HUES64 (cell line): ENCODE data around the gene RSU1. TPM values are rescaled to one million over a fixed set of nuclear protein-coding genes. Genes with fewer than 3 reads are reported as not detected.

Experiments
- H3K27ac ChIP-seq: 2 replicates; pipeline ENCODE4 v1.7.0; 2013; ENCODE audit warnings: low read depth, low read length, inconsistent platforms
- H3K27me3 ChIP-seq: 2 replicates; pipeline ENCODE4 v1.6.1; 2013; ENCODE audit warnings: mild to moderate bottlenecking, low read length; ENCODE audit not compliant: insufficient read depth
- H3K36me3 ChIP-seq: 2 replicates; pipeline ENCODE4 v1.6.1; 2013; ENCODE audit warnings: mild to moderate bottlenecking, low read length; ENCODE audit not compliant: insufficient read depth
- H3K4me1 ChIP-seq: 2 replicates; pipeline ENCODE4 v1.6.1; 2013; ENCODE audit warnings: mild to moderate bottlenecking, low read length, moderate library complexity; ENCODE audit not compliant: insufficient read depth
- H3K4me3 ChIP-seq: 2 replicates; pipeline ENCODE4 v1.5.1; 2013; ENCODE audit warnings: mild to moderate bottlenecking, low read length, moderate library complexity
- H3K9ac ChIP-seq: 2 replicates; pipeline ENCODE4 v1.6.1; 2013; ENCODE audit warnings: mild to moderate bottlenecking, low read depth, low read length
- H3K9me3 ChIP-seq: 2 replicates; pipeline ENCODE4 v1.6.1; 2013; ENCODE audit warnings: low read depth, low read length; ENCODE audit not compliant: insufficient read depth
- WGBS: fragments of 150-250, 120-280 bp; methylation state at CpG from one replicate; pipeline ENCODE4 v1.1.7; 2013; ENCODE audit warnings: missing lambda C conversion rate; 5-methylcytosine and 5-hydroxymethylcytosine counted together
- polyA plus RNA-seq, 2 experiments: library from polyadenylated mRNA; stranded (reverse); fragments of 50-300 nt; gene quantifications; one replicate each; pipeline ENCODE4 v1.2.3, GENCODE V29; 2013

Gene RSU1
- polyA plus RNA-seq (2013, experiment 1 of 2), result 56.6 TPM
- 61.6 TPM for polyA plus RNA-seq (2013, experiment 2 of 2)

DNA sequence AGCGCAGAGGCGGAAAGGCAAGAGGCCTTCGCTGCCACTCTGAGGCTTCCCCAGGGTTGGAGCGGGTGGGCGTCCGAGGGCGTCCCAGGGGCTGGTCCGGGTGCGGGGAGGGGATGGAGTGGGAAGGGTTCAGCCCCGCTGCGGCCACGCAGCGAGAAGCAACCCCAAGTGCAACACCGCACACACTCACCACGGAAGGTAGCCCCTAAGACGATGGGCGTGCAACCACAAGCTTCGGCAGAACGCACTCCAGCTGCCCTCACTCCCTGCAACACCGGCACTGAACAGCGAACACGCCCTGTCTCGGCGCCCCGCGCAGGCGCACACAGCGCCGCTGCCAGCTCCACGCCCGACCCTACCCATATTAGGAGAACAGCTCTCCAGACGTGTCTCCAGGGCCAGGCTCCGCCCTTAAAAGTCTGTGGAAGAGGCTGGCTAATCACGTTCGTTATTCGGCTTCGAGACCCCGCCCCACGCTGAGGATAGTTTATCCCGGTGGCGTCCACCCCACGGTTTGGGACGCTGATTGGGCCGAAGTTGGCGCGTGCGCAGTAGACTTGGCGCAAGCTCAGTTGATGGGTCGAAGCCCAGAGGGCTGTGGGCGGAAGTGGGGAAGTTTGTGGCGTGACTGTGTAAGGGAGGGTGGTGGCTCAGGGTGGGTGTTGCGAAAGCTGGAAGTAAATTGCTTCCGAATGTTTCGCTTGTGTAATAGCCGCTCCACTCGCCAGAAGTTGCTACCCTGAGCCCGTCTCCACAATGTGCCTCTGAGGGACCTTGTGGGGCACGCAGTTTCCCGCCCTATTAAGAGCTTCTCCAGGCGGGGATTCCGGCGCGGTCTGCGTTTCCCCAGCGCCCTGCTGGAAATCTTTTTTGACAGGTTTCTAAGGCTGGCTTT lies at the start of gene RSU1:
RSU1 (minus strand) TSS at position 300 of the 895 bp plus-strand sequence. CDS start 343 bp downstream, outside the sequence.
- peak within 1 kb of the TSS; percentile 65 for H3K27ac ChIP-seq
- H3K9ac ChIP-seq, result peak within 1 kb of the TSS; percentile 74
- H3K27me3 ChIP-seq, result peaks cover 11% of the 10 kb centered on the region; the same call in 1 of the 2 replicates
- no peaks in the 10 kb centered on the region; the same call in 1 of the 2 replicates for H3K36me3 ChIP-seq
- H3K4me1 ChIP-seq, result peaks cover 11% of the 10 kb centered on the region
- H3K9me3 ChIP-seq, result peaks cover 9% of the 10 kb centered on the region
- WGBS, result under 1% methylated on average over 65 of the region's 65 CpGs
- H3K4me3 ChIP-seq, result peak within 1 kb of the TSS; percentile 75

- Histone ChIP-seq H3K27me3 (no peaks in the 10 kb centered on the region), H3K4me3 (no peak overlapping the region), H3K4me1 (peaks cover 29% of the 10 kb centered on the region), H3K9me3 (no peaks in the 10 kb centered on the region), H3K9ac (no peak overlapping the region), H3K27ac (peak overlapping the region; percentile 82; the same call in 1 of the 2 replicates), H3K36me3 (no peaks in the 10 kb centered on the region)
- WGBS, result 94% methylated on average over 7 of the region's 7 CpGs
Observed at GRCh38 chr10:16866541-16867275, 49.5 kb upstream of the RSU1 start.

DNA sequence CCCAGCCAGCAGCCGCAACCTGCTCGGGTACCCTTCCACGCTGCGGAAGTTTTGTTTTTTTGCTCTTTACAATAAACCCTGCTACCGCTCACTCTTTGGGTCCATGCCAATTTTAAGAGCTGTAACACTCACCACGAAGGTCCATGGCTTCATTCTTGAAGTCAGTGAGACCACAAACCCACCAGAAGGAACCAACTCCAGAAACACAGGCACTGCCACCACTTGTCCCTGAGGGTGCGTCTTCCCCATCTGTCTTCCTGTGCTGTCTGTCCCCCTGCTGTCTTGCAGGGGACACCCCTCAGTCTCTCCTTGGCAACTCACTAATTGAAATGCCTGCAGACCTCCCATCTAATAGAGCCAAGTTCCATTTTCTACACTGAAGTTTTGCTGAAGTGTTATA lies 48.5 kb upstream of the RSU1 start:
- 94% methylated on average over 7 of the region's 7 CpGs for WGBS
- Histone ChIP-seq H3K4me1 (peaks cover 29% of the 10 kb centered on the region), H3K9me3 (no peaks in the 10 kb centered on the region)

GRCh38 chr10:16863766-16864165 lies 46.5 kb upstream of the RSU1 start:
- WGBS, result 93% methylated on average over 2 of the region's 2 CpGs
- no peak overlapping the region for H3K4me3 ChIP-seq
- H3K4me1 ChIP-seq, result peaks cover 26% of the 10 kb centered on the region
- no peaks in the 10 kb centered on the region for H3K9me3 ChIP-seq
- H3K9ac ChIP-seq, result no peak overlapping the region
- H3K36me3 ChIP-seq, result no peaks in the 10 kb centered on the region
- no peaks in the 10 kb centered on the region for H3K27me3 ChIP-seq
- H3K27ac ChIP-seq, result no peak overlapping the region

More for the DNA sequence above, 48.5 kb upstream of the RSU1 start:
- Histone ChIP-seq H3K36me3 (no peaks in the 10 kb centered on the region), H3K27ac (no peak overlapping the region), H3K27me3 (no peaks in the 10 kb centered on the region), H3K4me3 (no peak overlapping the region), H3K9ac (no peak overlapping the region)

DNA sequence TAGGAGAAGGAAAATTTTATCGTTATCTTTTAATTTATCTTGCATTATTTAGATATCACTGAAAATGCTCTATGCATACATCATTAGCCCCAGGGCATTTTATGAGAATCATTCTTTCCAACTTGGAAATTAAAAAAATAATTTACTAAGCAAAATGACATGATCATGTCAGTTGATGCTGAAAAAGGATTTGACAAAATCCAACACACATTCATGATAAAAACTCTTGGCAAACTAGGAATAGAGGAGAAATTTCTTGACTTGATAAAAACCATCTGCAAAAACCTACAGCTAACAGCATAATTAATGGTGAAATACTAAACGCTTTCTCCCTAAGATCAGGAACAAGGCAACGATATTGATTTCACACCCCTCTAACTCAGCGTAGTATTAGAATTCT lies 40.2 kb upstream of the RSU1 start:
- H3K4me3 ChIP-seq, result no peak overlapping the region
- no peak overlapping the region for H3K27ac ChIP-seq
- 96% methylated on average over 2 of the region's 4 CpGs for WGBS
- H3K27me3 ChIP-seq, result no peaks in the 10 kb centered on the region
- no peaks in the 10 kb centered on the region for H3K9me3 ChIP-seq
- peaks cover 16% of the 10 kb centered on the region for H3K4me1 ChIP-seq
- H3K36me3 ChIP-seq, result no peaks in the 10 kb centered on the region
- no peak overlapping the region for H3K9ac ChIP-seq

GRCh38 chr10:16856567-16856966 lies 39.3 kb upstream of the RSU1 start:
- H3K27me3 ChIP-seq, result no peaks in the 10 kb centered on the region
- no peak overlapping the region for H3K9ac ChIP-seq
- H3K4me1 ChIP-seq, result peaks cover 16% of the 10 kb centered on the region
- H3K36me3 ChIP-seq, result no peaks in the 10 kb centered on the region
- 76% methylated on average over 4 of the region's 4 CpGs for WGBS
- H3K27ac ChIP-seq, result peak overlapping the region; percentile 38; the same call in 1 of the 2 replicates
- H3K4me3 ChIP-seq, result no peak overlapping the region
- no peaks in the 10 kb centered on the region for H3K9me3 ChIP-seq

DNA sequence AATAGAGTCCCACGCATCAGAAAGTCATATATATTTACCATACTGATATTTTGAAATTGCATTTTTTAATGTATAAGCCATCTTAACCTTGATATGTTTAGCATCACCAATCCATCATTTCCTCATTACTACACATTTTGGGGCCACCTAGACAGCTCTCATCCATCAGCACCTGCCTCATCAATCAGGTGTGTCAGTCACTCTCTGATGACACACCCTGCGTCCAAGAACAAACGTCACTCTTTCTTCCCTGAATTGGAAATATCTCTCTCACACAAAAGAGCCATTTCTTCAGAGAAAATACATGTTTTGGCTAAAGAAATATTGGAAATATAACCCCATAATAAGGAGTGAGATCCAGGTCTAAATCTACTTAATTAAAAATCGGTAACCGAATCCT lies 38.9 kb upstream of the RSU1 start:
- H3K4me1 ChIP-seq, result peaks cover 19% of the 10 kb centered on the region
- H3K4me3 ChIP-seq, result no peak overlapping the region
- no peak overlapping the region for H3K27ac ChIP-seq
- no peak overlapping the region for H3K9ac ChIP-seq
- no peaks in the 10 kb centered on the region for H3K36me3 ChIP-seq
- WGBS, result 91% methylated on average over 4 of the region's 5 CpGs
- H3K9me3 ChIP-seq, result no peaks in the 10 kb centered on the region
- no peaks in the 10 kb centered on the region for H3K27me3 ChIP-seq

DNA sequence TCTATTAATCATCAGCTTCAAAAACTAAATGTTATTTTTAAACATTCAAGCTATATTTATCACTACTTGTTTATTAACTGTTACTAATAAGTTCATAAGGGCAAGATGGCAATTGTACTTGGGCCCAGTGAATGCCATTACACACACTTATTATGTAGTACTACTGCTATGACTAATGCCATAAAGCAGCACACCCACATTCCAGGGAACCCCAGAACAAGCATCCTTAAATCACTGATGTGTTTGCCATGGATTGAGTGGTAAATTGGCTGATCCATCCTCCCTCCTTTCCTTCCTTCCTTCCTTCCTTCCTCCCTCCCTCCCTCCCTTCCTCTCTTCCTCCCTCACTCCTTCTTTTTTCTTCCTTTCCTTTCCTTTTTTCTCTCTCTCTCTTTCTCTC lies 37.4 kb upstream of the RSU1 start:
- H3K27ac ChIP-seq, result no peak overlapping the region
- H3K9ac ChIP-seq, result no peak overlapping the region
- H3K27me3 ChIP-seq, result no peaks in the 10 kb centered on the region
- H3K4me3 ChIP-seq, result no peak overlapping the region
- H3K36me3 ChIP-seq, result no peaks in the 10 kb centered on the region
- H3K4me1 ChIP-seq, result peaks cover 20% of the 10 kb centered on the region
- H3K9me3 ChIP-seq, result no peaks in the 10 kb centered on the region

DNA sequence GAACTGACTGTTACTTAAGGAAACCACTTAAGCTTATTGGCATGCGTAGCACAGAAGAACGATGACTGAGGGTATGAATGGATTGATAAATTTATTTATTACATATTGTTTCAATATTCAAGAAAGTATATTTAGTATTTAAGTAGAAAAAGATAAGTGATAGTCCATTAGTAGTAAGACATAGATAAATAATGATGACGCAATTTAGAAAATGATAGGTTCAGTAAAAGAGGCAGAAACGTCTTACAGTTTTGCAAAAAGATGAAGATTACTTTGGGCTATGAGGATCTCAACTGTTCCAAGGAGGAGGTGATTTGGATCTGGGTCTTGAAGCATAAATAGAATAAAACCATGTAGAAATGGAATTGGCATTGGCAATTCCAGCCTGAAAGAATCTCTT lies 36.6 kb upstream of the RSU1 start:
- H3K9me3 ChIP-seq, result no peaks in the 10 kb centered on the region
- WGBS, result 89% methylated on average over 3 of the region's 4 CpGs
- H3K9ac ChIP-seq, result no peak overlapping the region
- H3K36me3 ChIP-seq, result no peaks in the 10 kb centered on the region
- H3K4me1 ChIP-seq, result peaks cover 24% of the 10 kb centered on the region
- no peak overlapping the region for H3K27ac ChIP-seq
- no peaks in the 10 kb centered on the region for H3K27me3 ChIP-seq
- H3K4me3 ChIP-seq, result no peak overlapping the region

DNA sequence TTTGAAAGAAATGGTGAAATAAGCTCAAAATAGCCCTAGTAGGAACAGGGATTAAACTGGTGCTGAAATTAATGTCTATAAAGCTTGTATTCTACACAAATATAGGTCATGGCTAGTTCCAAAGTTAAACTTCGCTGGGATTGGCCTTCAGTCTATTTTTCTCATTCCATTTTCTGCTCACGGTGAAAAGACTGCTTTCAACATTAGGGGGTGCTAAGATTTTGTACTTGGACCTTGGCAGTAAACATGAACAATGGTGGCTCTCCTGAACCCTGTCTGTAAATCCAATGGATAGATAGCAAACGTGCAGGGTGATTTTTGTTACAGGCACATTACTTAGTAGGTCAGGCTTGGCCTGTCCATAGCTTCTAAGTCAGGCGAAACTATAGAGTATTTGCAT lies 36.0 kb upstream of the RSU1 start:
- Histone ChIP-seq H3K4me3 (no peak overlapping the region), H3K4me1 (peaks cover 24% of the 10 kb centered on the region), H3K27ac (no peak overlapping the region), H3K9ac (no peak overlapping the region), H3K36me3 (no peaks in the 10 kb centered on the region), H3K9me3 (no peaks in the 10 kb centered on the region), H3K27me3 (no peaks in the 10 kb centered on the region)
- 70% methylated on average over 4 of the region's 4 CpGs for WGBS

GRCh38 chr10:16852624-16853023 lies 35.4 kb upstream of the RSU1 start:
- H3K27me3 ChIP-seq, result no peaks in the 10 kb centered on the region
- H3K4me3 ChIP-seq, result no peak overlapping the region
- no peaks in the 10 kb centered on the region for H3K9me3 ChIP-seq
- H3K9ac ChIP-seq, result no peak overlapping the region
- no peak overlapping the region for H3K27ac ChIP-seq
- WGBS, result 60% methylated on average over 1 of the region's 2 CpGs
- H3K36me3 ChIP-seq, result no peaks in the 10 kb centered on the region
- peaks cover 24% of the 10 kb centered on the region for H3K4me1 ChIP-seq
